ENCODE results near the gene PAK1. TPM values are rescaled to one million over a fixed set of nuclear protein-coding genes. Genes with fewer than 3 reads are reported as not detected.

PAK1 gene
- total and polyA plus RNA-seq, 9 of the 15 experiments (the other 6 are each of a cell fraction or from before 2014, with no cell fraction given), result 0.52 to 11.7 (median 1.9) TPM

DNA sequence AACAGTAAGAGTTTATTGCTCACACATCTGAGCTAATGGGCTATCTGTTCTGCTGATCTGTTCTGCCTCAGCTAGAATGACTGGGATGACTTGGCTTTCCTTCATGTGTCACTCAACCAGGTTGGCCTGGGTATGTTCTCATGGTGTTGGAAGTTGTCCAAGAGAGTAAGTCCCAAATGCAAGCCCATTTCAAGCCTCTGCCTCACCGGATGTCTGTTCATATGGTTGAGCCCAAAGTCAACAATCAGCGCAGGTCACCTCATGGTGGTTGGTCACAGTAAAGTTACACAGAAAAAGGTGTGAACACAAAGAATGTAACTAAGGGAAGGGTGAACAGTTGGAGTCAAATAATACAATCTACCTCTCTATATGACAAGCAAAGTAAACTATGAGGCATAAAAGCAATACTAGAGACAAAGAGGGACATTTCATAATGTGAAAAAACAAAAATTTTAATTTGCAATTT is 174.3 kb downstream of the PAK1 start (continued):
- TF ChIP-seq, protein P1, sequence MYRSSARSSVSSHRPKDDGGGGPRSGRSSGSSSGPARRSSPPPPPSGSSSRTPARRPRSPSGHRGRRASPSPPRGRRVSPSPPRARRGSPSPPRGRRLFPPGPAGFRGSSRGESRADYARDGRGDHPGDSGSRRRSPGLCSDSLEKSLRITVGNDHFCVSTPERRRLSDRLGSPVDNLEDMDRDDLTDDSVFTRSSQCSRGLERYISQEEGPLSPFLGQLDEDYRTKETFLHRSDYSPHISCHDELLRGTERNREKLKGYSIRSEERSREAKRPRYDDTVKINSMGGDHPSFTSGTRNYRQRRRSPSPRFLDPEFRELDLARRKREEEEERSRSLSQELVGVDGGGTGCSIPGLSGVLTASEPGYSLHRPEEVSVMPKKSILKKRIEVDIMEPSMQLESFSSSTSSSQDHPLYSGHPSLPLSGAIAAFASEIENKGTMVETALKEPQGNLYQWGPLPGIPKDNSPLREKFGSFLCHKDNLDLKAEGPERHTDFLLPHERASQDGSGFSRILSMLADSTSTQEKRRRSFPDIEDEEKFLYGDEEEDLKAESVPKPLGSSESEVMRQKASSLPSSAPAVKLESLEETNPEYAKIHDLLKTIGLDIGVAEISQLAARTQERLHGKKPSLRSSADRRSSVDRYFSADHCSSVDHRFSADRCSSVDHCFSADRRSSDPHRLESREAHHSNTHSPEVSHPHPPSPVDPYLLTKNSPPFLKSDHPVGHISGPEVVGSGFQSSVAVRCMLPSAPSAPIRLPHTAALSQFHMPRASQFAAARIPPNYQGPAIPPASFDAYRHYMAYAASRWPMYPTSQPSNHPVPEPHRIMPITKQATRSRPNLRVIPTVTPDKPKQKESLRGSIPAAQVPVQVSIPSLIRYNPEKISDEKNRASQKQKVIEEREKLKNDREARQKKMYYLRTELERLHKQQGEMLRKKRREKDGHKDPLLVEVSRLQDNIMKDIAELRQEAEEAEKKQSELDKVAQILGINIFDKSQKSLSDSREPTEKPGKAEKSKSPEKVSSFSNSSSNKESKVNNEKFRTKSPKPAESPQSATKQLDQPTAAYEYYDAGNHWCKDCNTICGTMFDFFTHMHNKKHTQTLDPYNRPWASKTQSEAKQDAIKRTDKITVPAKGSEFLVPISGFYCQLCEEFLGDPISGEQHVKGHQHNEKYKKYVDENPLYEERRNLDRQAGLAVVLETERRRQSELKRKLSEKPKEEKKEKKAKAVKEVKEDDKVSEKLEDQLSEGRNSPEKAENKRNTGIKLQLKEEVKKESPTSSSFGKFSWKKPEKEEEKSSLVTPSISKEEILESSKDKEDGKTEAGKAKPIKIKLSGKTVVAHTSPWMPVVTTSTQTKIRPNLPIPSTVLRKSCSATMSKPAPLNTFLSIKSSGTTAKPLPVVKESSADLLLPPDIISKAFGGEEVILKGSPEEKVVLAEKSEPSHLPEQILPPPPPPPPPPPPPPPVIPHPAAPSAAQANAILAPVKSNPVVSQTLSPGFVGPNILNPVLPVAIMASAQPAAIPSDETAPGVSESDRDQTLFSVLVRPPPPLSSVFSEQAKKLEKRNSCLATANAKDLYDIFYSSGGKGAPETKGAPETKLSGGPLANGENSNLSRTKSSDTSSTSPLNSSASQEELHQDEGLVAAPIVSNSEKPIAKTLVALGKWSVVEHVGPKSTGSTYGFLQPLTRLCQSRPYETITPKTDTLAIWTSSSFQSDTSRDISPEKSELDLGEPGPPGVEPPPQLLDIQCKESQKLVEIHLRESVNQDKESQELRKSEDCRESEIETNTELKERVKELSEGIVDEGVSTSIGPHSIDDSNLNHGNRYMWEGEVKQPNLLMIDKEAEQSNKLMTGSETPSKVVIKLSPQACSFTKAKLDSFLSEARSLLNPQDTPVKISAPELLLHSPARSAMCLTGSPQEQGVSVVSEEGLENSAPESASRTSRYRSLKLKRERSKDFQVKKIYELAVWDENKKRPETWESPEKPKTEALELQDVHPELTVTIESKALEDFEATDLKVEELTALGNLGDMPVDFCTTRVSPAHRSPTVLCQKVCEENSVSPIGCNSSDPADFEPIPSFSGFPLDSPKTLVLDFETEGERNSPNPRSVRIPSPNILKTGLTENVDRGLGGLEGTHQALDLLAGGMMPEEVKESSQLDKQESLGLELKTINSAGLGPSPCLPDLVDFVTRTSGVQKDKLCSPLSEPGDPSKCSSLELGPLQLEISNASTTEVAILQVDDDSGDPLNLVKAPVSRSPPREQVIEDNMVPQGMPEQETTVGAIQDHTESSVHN (IDR thresholded peaks at IDR 0.05; ENCODE audit: borderline replicate concordance in 1 of 2, low read depth in 1 of 2), result peak in 1 of 2 experiments; percentile 89; a peak in 2 of 4 replicates
- no peak for TF ChIP-seq L3MBTL2 (IDR thresholded peaks at IDR 0.05)
- TF ChIP-seq, protein P2, sequence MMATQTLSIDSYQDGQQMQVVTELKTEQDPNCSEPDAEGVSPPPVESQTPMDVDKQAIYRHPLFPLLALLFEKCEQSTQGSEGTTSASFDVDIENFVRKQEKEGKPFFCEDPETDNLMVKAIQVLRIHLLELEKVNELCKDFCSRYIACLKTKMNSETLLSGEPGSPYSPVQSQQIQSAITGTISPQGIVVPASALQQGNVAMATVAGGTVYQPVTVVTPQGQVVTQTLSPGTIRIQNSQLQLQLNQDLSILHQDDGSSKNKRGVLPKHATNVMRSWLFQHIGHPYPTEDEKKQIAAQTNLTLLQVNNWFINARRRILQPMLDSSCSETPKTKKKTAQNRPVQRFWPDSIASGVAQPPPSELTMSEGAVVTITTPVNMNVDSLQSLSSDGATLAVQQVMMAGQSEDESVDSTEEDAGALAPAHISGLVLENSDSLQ (IDR thresholded peaks at IDR 0.05), result peak; percentile 98
- no peak for TF ChIP-seq MCM3 (IDR thresholded peaks at IDR 0.05)
- no peak for TF ChIP-seq ESRRB (CRISPR knock-in tag; IDR thresholded peaks at IDR 0.05; ENCODE audit: borderline replicate concordance)
- TF ChIP-seq SIX5 (IDR thresholded peaks at IDR 0.05; ENCODE audit: borderline replicate concordance in 1 of 2, insufficient read depth in 1 of 2, low read depth in 1 of 2, low read length in 2 of 2), result no peak
- peak; percentile 68; the same call in 1 of the 2 replicates for TF ChIP-seq SMARCA4 (IDR thresholded peaks at IDR 0.05)
- no peak for TF ChIP-seq ZNF561 (CRISPR knock-in tag; conservative IDR thresholded peaks at IDR 0.05)
- peak; percentile 82; the same call in 1 of the 2 replicates for TF ChIP-seq DPF2 (IDR thresholded peaks at IDR 0.05)
- TF ChIP-seq, protein P3, sequence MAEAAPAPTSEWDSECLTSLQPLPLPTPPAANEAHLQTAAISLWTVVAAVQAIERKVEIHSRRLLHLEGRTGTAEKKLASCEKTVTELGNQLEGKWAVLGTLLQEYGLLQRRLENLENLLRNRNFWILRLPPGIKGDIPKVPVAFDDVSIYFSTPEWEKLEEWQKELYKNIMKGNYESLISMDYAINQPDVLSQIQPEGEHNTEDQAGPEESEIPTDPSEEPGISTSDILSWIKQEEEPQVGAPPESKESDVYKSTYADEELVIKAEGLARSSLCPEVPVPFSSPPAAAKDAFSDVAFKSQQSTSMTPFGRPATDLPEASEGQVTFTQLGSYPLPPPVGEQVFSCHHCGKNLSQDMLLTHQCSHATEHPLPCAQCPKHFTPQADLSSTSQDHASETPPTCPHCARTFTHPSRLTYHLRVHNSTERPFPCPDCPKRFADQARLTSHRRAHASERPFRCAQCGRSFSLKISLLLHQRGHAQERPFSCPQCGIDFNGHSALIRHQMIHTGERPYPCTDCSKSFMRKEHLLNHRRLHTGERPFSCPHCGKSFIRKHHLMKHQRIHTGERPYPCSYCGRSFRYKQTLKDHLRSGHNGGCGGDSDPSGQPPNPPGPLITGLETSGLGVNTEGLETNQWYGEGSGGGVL (CRISPR knock-in tag; IDR thresholded peaks at IDR 0.05), result no peak
- TF ChIP-seq MAZ (CRISPR knock-in tag; conservative IDR thresholded peaks at IDR 0.05 in 1 of 2, IDR thresholded peaks at IDR 0.05 in 1 of 2), result 0 out of 4 replicates have a peak, but pooled peaks of 1 of the 2 experiments have one; percentile 3
- TF ChIP-seq MCM7 (IDR thresholded peaks at IDR 0.05), result no peak
- no peak for TF ChIP-seq NCOA1 (IDR thresholded peaks at IDR 0.05; ENCODE audit: low read depth)
- no peak for TF ChIP-seq PTRF (tag; IDR thresholded peaks at IDR 0.05)
- TF ChIP-seq ZNF79 (CRISPR knock-in tag; IDR thresholded peaks at IDR 0.05; ENCODE audit: low read depth), result no peak
- no peak for TF ChIP-seq ZNF174 (CRISPR knock-in tag; IDR thresholded peaks at IDR 0.05)
- TF ChIP-seq MEIS2 (IDR thresholded peaks at IDR 0.05; ENCODE audit: partially characterized antibody), result peak; percentile 94
- no peak for TF ChIP-seq ZNF436 (CRISPR knock-in tag; IDR thresholded peaks at IDR 0.05)
- no peak for TF ChIP-seq TAF9B (IDR thresholded peaks at IDR 0.05; ENCODE audit: partially characterized antibody)
